H1 (cell line): Measurements from ENCODE around the gene RIPOR1. TPM values are rescaled to one million over a fixed set of nuclear protein-coding genes. Genes with fewer than 3 reads are reported as not detected.

Source experiments
- KDM5A ChIP-seq: fragments of 200-600 bp; IDR thresholded peaks from 2 replicates; pipeline ENCODE4 v1.7.1; 2012; ENCODE audit warnings: mild to moderate bottlenecking, low read length, inconsistent platforms, mixed read lengths
- RAD21 ChIP-seq, 2 experiments: IDR thresholded peaks in 1 of 2; conservative IDR thresholded peaks in 1 of 2; 2 replicates each; pipeline ENCODE4 v1.6.1; 2011; ENCODE audit warnings: low read depth in 2 of 2, low read length in 2 of 2, improper control_type of control experiment in 1 of 2, inconsistent platforms in 1 of 2, mild to moderate bottlenecking in 1 of 2, moderate library complexity in 1 of 2
- SIRT6 ChIP-seq: IDR thresholded peaks from one replicate; pipeline ENCODE4 v1.7.1; 2012; ENCODE audit warnings: low read length, inconsistent platforms
- polyA plus RNA-seq, 7 experiments: library from polyadenylated mRNA; depleted of rRNA in 3 of 7; stranded (reverse) in 5 of 7; unstranded in 2 of 7; fragments of >200 nt in 5 of 7; fragments of 200-250 nt in 2 of 7; gene quantifications; 1 replicate in 5 of 7; 2 replicates in 1 of 7; 4 replicates in 1 of 7; pipeline versions ENCODE4 v1.2.1 to v1.2.3, GENCODE V29; 2011 to 2013; ENCODE audit warnings: missing spikeins in 2 of 7, mixed read lengths in 2 of 7
- total RNA-seq: library from RNA; stranded (reverse); fragmentation: NEBNext Ultra II Directional; extraction: Animal tissue kit (Norgen Biotek cat#: 25700); gene quantifications from 2 replicates; pipeline ENCODE4 v1.2.1, GENCODE V29; 2021

RIPOR1 gene
- total and polyA plus RNA-seq, 2 of the 8 experiments (the other 6 are each of a cell fraction or from before 2014, with no cell fraction given): 2.7 to 10.1 TPM

- TF ChIP-seq KDM5A: no peak
- TF ChIP-seq RAD21 (IDR thresholded peaks at IDR 0.05 in 1 of 2, conservative IDR thresholded peaks at IDR 0.05 in 1 of 2; ENCODE audit: low read depth in 2 of 2, low read length in 2 of 2): no peak
- TF ChIP-seq SIRT6: no peak
Observed at GRCh38 chr16:67558859-67559258, 30.2 kb downstream of the RIPOR1 start (continued).
